ENCODE measurements around the gene EIF4E2.
A peak's percentile ranks its signal among the peaks of the same experiment; 100 is the strongest.

EIF4E2 gene

GRCh38 chr2:232550354-232551249, at the start of gene EIF4E2, which contains the start of gene TIGD1:
Gene EIF4E2 (plus strand): TSS chr2:232550689. CDS start chr2:232550725, 36 bp downstream.
Gene TIGD1 (minus strand): TSS chr2:232550557. CDS start chr2:232549882, 675 bp downstream.
- DNase-seq (ENCODE audit: low read depth in 2 of 3, low spot score in 2 of 3) = peak; percentile 72 to 83 (median 81)

DNA sequence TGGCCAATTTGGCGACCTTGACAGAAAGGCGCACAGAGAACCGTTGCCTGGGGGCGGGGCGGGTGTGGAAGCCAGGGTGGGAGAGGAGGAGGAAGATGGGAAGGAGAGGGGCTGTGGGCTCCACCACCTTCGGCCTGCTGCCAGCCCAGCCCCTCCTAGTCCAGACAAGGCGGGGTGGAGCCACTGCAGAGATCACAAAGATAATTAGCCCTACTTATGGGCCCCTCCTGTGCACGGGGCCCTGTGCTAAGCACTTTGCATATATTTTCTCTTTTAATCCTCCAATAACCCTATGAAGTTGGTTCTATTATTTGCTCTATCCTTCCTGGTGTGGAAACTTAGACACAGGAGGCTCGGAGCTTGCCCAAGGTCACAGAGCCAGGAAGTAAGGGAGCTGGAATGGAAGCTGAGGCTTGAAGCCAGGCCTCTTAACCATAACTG, 49.1 kb upstream of the EIF4E2 start:
- no peak for DNase-seq (ENCODE audit: low read depth in 2 of 3, low spot score in 2 of 3)

DNA sequence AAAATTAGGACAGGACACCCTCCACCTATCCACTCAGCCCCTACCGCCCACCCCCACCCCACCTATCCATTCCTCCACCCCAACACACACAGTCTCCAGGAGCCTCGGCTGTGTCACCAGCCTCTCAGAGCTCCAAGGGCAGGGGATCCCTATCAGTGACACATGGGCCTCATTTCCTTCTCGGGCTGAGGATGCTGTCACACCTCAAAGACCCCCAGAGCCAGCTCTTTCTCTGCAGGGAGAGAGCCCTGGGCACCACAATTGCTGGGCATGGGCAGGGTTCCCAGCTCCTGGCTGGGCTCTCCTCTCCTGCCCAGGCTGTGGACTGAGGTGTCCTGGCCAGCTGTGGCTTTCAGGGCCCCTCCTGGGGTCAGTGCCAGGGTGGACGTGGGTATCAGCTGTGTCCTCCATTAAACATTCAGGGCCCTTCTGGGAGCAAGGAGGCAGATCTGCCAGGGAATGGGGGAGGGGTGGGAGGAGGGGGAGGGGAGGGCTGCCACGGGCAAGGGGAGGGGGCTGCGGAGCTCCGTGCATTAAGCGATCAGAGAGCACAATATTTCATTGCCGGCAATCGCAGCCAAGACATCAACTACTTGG, 48.6 kb upstream of the EIF4E2 start:
- no peak for DNase-seq (ENCODE audit: low read depth in 2 of 3, low spot score in 2 of 3)

DNA sequence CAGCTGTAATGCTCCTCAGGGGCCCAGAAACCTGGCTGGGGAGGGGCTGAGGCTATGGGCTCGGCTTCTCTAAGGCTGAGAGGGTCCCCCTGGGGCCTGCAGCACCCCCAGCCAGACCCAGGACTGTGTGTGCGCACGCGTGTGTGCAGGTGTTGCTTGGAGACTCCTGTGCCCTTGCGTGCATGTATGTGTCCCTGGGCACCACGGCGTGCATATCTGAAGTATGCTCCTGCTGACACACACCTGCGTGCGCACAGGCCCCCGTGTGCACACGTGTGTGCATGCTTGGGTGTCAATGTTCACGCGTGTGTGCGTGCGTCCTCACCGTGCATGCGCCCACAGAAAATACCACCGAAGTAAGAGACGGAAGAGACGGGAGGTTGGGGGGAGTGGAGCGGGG, 48.0 kb upstream of the EIF4E2 start:
- DNase-seq (ENCODE audit: low read depth in 2 of 3, low spot score in 2 of 3) = no peak

- DNase-seq (ENCODE audit: low read depth in 2 of 3, low spot score in 2 of 3) = no peak
Measured at GRCh38 chr2:232502911-232503808, 47.3 kb upstream of the EIF4E2 start.

- no peak for DNase-seq (ENCODE audit: low read depth in 2 of 3, low spot score in 2 of 3)
Measured at GRCh38 chr2:232503809-232504323, 46.6 kb upstream of the EIF4E2 start.

DNA sequence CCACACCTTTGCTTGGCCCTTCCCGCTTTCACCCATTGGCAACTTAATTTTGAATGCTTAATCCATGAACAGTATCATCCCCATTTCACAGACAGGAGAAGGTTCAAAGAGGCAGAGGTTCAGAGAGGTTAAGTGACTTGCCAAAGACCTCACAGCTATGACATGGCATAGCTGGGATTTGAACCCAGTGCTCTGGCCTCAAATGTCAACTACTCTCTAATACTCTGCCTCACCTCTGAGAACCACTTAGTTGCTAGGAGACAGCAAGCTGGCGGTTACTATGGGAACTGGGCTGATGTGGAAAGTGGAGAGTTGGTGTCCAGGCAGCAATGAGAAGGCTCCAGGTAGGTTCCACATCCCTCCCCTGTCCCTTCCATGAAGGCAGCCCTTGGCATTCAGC, 46.1 kb upstream of the EIF4E2 start:
- DNase-seq (ENCODE audit: low read depth in 2 of 3, low spot score in 2 of 3) = no peak

DNA sequence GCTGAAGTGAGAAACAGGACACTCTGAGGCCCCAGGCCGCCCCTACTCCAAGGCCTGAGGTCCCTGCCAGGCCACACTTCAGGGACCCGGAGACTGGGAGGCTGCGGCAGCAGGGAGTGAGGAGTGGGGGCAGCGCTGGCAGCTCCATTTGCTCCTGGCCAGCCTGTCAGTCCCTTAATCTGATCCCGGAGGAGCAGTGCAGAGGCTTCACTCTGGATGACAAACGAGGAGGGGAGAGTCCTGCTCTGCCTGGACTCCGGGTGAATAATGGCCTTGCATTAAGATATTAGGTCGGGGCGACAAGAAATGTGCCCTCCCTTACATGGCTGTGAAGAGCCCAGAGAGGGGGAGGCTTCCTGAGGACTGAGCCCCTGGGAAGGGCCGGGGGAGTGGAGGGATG, 44.6 kb upstream of the EIF4E2 start:
- DNase-seq (ENCODE audit: low read depth in 2 of 3, low spot score in 2 of 3) = no peak

- DNase-seq (ENCODE audit: low read depth in 2 of 3, low spot score in 2 of 3) = no peak
Measured at GRCh38 chr2:232506709-232507108, 43.8 kb upstream of the EIF4E2 start.

DNA sequence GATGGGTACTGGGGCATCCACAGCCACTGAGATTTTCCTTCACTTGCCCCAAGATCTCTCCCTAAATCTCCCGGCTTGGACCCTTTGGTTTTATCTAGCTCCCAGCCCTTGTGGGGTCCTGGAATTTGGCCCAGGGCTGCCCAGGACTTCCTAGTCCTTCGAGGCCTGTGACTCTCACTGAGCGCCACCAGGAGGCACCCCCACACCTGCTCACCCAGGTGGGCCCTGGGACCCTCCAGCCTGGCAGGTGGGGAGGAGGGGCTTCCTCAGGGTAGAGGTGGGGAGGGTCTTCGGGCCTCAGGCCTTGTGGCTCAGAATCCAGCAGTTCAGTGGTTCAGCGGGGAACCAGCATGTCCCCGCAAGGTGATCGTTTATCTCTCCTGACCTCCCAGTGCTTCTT, 42.2 kb upstream of the EIF4E2 start:
- DNase-seq (ENCODE audit: low read depth in 2 of 3, low spot score in 2 of 3) = no peak

DNA sequence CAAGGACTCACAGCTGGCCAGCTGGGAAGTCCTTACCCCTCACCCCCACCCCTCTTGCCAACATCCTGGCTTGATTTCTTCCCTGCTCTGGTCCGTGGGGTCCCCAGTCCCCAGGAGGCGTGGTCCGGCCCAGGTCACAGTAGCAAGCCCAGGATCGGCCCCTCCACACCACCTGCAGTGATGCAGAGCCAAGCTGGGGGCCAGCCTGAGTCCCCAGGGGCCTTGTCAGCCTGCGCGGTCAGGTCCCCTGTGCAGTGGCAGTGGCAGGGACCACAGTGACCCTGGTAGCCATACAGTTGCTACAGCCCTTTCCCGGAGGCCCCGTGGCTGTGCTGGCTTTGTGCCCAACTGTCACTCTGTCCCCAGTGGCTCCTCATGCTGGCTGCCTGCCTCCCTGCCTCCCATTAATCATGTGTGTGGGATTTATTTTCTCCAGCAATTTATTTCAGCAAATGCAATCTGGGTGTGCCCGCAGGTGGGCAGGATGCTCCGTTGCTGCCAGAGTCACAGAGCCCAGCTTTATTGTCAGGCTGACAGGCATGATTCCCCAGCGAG, 39.1 kb upstream of the EIF4E2 start:
- no peak for DNase-seq (ENCODE audit: low read depth in 2 of 3, low spot score in 2 of 3)

GRCh38 chr2:232512602-232513001, 37.9 kb upstream of the EIF4E2 start:
- DNase-seq (ENCODE audit: low read depth in 2 of 3, low spot score in 2 of 3) = no peak

GRCh38 chr2:232513353-232513752, 37.1 kb upstream of the EIF4E2 start:
- DNase-seq (ENCODE audit: low read depth in 2 of 3, low spot score in 2 of 3) = no peak

DNA sequence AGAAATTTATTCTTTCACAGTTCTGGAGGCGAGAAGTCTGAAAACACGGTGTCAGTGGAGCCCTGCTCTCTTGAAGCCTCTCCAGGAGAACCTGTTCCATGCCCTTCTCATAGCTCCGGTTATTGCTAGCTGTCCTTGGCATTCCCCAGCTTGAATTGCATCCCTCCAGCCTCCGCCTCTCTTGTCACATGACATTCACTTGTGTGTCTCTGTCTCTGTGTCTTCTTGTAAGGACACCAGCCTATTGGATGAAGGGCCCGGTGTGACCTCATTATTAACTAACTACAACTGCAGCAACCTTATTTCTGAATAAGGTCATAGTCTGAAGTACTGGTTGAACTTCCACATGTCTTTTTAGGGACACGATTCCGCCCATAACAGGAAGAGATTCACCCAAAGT, 34.9 kb upstream of the EIF4E2 start:
- no peak for DNase-seq (ENCODE audit: low read depth in 2 of 3, low spot score in 2 of 3)

- DNase-seq (ENCODE audit: low read depth in 2 of 3, low spot score in 2 of 3) = no peak
Measured at GRCh38 chr2:232516551-232516950, 33.9 kb upstream of the EIF4E2 start.

DNA sequence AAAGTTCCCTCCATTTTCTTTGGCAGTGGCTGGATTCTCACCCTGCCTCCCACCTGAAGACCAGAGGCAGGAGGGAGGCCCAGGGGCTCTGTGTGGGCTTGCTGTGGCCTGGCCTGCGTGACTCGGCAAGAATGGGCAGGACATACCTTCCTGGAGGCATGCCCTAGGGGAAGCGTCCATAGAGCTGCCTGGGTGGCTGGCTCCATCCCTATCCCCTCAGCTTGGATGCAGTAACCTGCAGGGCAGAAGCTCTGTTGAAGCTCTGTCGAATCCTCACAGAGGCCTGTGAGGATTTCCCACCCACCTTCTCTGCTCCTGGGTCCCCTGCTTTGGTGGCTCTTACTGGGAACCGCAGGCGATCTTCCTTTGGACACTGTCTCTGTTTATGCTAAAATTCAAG, 31.6 kb upstream of the EIF4E2 start:
- DNase-seq (ENCODE audit: low read depth in 2 of 3, low spot score in 2 of 3) = no peak

DNA sequence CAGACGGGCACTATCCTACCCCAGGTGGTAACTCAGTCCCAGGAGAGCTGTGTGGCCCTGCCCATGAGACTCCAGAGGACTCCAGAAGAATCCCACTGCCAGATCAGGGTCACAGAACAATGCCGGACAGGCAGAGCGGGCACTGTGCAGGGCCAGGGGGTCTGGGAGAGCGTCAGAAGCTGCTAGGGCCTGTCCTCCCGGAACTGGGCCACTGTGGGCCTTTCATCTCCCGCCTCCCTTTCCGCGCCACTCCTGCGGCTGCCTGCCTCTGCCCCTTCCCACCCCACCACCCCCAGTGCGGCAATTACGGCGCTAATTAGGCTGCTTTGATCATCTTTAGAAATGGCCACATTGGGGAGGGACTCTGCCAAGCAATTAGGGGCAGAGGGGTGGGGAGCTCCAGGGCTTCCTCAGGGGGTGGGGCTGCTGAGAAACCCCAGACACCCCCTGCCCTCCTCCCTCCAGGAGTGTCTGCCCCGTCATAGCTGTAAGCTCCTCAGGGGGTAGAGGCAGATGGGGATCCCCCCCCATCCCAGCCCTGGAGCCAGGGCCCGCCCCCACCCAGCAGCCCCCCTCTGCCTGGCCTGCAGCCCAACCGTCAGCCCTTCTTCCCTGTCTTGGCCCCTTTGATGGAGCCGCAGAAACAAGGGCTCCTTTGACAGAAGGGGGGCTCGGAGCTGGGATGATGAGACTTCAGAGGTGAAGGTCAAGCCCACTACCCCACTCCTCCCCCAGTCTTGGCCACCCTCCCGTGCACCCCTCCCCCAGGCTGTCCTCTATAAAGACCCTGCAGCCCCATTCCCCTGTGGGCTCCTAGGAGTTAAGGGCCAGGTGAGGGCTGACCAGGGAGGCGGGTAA, 30.7 kb upstream of the EIF4E2 start, which contains the start of gene PRSS56:
Gene PRSS56, plus strand, starts transcription at position 808 of the 858 bp plus-strand sequence. CDS start 211 bp downstream, outside the sequence.
- no peak for DNase-seq (ENCODE audit: low read depth in 2 of 3, low spot score in 2 of 3)

DNA sequence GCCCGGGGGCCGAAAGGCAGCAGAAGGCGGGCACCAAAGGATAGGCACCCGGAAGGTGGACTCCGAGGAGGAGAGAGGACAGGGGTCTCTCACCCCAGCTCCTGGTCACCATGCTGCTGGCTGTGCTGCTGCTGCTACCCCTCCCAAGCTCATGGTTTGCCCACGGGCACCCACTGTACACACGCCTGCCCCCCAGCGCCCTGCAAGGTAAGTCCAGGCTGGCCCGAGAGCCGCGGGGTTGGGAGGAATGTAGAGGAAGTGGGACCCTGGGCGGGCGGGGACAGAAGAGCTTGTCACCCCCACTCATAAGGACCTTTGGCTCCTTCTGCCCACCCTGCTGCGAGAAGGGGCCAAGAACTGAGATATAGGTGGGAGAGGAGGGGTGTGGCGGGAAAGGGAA, 30.0 kb upstream of the EIF4E2 start:
- no peak for DNase-seq (ENCODE audit: low read depth in 2 of 3, low spot score in 2 of 3)

GRCh38 chr2:232521098-232521497, 29.4 kb upstream of the EIF4E2 start:
- no peak for DNase-seq (ENCODE audit: low read depth in 2 of 3, low spot score in 2 of 3)

Measured in activated CD8-positive, alpha-beta memory T cell treated with anti-CD3 and anti-CD28 coated beads for 48 hours (primary cell).